GM11168 (cell line): ENCODE results near the gene KCTD6.

Experiments
- in situ Hi-C: fragments of 300-500 bp; cut with MboI; formaldehyde crosslinking; loops from one replicate; pipeline ENCODE4 v1.12.0; 2022; ENCODE audit warnings: low sequenced_read_pairs; ENCODE audit not compliant: unreplicated experiment

The KCTD6 gene

DNA sequence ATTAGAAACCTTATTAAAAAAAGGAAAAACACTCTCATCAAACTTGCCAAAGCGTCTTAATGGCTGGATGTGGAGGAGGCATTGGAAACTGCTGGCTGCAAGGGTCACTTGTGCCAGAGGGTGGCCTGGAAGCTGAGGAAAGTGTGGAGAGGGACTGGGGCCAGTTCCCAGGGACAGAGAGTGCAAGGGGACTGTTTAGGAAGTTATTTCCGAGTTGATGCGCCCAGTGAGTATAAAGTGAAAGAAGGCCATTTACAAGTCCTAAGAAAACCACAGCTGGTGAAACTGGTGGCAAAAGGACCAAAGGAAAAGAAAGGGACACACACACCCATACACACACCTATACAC is 7.2 kb upstream of the KCTD6 start:
- in situ Hi-C loops: no loop called here

- in situ Hi-C loops: no loop called here
These were observed 6.0 kb upstream of the KCTD6 start for GRCh38 chr3:58485801-58486435.

DNA sequence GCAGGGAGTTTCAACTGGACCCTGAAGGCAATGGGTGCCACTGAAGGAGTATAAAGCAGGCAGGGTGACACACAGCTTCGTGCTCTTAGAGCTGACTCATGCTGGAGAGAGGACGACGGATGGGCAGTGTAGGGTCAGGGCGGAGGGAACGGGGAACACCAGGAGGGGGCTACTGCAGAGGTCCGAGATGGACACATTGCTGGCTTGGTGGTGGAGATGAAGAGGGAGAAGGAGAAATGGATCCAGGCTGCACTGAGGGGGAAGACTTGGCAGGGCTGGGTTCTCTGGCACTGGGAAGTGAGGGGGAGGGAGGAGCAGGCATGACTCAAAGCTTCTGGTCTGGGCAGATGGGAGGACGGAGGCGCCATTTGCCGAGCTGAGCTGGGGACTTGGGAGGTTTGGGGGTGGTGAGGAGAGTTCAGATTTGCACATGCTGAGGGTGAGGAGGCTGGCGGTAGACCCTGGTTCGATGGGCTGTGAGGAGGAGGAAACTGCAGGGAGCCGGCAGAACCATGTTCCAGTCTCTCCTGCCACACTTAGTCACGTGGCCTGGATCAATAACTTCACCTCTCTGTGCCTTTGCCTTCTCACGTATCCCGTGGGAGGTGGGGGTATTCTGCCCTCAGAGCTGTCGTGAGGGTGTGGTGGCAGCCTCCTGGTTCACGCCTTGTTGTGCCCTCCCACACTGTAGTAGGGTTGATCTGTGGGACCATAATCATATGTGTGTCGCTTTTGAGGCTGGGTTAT is 4.6 kb upstream of the KCTD6 start:
- in situ Hi-C loops: no loop called here

DNA sequence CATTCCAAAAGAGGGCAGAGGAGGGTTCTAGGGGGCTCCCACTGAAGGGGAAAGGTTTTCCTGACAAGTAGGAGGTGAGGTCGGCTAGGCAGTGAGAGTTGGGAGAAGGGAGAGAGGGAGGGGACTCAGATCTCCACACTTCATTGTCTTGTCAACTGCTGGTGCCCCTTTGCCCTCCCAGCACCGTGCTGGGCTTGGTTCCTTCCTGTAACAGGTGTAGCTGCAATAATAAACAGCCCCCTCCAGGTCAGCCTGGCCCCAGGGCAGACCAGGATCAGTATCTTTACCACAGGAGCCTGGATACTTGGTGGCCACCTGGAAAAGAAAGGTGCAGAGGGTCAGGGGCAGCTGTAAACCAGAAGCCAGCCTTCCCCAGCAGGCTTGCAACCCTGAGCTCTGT is 2.9 kb upstream of the KCTD6 start:
- in situ Hi-C loops: no loop called here

DNA sequence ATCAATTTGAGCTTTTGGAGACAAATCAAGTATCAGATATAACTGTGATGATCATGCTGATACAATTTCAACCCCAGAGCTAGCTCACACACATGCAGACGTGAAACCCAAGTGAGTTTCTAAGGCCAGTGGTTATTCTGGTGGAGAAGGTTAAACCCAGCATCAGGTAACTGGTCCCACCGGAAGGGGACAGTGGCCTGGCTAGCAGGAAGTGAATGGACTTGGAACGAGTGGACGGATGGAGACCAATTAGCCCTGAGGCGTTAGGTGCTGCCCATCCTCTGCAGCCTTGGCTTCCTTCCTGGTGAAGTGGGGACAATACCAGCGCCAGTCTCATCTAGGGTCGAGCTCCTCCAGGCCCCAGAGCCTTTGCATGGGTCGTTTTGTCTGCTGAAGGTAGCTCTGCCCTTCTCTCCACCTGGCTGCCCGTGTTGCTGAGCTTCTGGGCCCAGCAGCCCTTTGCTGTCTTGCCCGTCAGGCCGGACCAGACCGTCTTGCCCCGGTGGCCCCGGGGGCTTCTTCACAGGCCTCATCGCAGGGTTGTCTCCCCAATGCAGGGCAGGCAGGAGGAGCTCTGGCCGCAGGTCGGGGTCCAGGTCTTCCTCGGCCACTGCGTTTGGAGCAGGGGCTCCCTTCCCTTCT is 915 bp upstream of the KCTD6 start:
- in situ Hi-C loops: no loop called here

- in situ Hi-C loops: no loop called here
These were observed 604 bp downstream of the KCTD6 start for GRCh38 chr3:58492494-58492905.

GRCh38 chr3:58494107-58494506 is 2.2 kb downstream of the KCTD6 start:
- in situ Hi-C loops: no loop called here

DNA sequence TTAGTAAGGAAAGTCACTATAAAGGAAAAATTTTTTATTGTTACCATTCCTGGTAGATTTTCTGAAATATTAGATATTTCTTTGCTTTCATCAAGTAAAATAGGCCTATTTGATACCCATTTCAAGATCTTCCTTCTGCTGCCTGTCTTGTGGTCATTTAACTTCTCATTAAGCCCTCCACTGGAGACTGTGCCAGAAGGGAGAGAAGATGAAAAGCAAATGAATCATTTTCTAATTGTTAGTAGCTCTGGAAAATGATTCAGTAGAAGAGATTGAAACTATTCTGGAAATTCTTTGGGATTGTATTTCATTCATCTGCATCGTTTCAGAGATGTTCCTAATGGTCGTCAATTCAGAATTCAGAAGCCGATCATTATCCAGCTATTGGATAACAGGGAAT is 3.2 kb downstream of the KCTD6 start:
- in situ Hi-C loops: no loop called here

DNA sequence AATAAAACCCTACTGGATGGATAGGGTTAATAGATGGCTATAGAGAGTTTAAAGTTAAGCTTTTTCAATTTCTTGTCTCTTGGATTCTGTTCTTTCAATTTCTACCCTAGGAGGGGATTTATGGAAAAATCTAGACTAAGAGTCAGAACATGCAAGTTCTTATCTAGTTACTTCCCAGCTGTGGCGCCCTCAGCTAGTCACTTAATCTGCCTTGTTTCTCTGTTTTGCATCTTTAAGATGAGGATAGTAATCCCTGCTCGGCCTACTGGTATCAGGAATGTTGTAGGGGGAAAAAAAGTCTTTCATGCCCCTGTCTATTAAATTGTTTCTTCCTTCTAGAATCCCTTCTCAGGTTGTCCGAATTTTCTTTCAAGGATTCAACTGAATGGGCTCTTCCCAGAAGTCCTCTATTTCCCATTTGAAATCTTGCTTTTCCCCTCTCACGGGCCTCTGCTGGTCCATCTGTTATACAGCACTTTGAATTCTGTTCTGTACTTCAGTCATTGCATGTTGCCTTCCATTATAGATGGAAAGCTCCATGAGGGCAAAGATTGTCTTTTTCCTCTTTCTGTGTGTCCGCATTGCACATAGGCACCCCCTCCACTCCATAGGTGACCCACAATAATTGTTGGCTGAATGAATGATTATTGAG is 4.4 kb downstream of the KCTD6 start:
- in situ Hi-C loops: no loop called here

DNA sequence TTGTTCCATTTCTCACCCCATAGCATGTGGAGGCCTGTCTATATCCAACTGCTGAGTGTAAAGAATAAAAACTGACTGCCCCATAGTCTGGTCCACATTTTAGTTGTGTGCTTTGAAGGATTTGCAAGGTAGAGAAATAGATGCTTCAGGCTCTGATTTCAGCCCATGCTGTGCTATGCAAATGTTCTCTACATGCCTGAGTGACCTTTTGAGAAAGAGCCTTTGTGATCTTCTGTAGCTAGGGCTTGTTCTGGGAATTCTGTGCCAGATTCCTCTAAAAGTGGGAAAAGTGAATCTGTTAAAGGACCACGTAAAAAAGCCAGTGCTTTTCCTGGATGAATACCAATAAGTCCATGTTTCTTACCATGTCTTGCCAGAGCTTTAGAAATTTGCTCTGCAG is 5.2 kb downstream of the KCTD6 start:
- in situ Hi-C loops: no loop called here

GRCh38 chr3:58502872-58503271 is 11.0 kb downstream of the KCTD6 start:
- in situ Hi-C loops: no loop called here

DNA sequence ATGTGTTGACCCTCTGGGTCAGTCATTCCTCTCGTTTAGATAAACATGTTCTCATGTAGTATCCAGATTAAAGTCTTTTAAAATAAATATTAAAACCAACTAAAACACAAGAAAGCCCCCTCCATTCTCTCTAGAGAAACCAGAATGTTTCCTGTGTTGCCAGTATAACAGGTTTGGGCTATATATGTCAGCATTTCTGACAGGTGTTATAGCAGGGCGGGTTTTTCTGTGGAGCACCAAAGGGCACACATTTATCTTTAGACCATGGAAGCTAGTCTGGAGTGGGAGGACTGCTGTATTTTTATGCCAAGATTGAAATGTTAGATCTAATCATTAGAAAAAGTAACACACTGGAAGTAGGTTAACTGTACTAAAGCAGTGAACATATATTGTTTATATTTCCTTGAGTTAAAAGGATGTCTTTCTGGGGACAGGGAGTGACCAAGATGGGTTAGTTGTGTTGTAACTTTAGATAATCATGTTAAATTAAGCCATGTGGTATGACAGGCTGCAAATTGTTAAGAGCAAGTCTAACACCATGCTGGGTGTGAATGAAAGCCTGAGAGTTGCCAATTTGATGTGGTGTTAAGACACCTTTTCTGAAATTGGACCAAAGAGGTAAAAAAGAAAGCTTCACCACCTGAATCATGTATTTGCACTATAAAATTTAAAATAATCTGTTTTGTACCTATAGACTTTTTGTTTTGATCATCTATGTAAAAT is 15.6 kb downstream of the KCTD6 start:
- in situ Hi-C loops: no loop called here

GRCh38 chr3:58508437-58508836 is 16.5 kb downstream of the KCTD6 start:
- in situ Hi-C loops: no loop called here

GRCh38 chr3:58514405-58514804 is 22.5 kb downstream of the KCTD6 start:
- in situ Hi-C loops: no loop called here

DNA sequence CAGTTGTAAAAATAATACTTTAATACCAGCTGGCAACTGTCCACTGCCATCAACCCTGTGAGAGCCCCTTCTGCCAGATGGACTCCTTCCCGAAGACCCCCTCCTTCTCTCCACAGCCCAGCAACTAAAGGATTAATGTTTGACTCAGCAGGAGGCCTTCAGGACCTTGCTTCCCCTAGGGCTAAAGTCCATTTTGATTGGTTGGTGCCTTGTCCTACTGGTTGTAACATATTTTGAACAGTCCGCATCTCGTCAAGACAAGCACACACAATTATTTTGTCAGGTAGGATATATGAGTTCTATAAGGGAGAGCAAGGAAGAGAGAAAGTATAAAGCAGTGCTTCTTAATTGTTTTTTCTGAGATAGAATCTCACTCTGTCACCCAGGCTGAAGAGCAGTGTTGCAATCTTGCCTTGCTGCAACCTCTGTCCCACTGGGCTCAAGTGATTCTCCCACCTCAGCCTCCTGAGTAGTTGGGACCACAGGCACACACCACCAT is 26.4 kb downstream of the KCTD6 start:
- in situ Hi-C loops: no loop called here

DNA sequence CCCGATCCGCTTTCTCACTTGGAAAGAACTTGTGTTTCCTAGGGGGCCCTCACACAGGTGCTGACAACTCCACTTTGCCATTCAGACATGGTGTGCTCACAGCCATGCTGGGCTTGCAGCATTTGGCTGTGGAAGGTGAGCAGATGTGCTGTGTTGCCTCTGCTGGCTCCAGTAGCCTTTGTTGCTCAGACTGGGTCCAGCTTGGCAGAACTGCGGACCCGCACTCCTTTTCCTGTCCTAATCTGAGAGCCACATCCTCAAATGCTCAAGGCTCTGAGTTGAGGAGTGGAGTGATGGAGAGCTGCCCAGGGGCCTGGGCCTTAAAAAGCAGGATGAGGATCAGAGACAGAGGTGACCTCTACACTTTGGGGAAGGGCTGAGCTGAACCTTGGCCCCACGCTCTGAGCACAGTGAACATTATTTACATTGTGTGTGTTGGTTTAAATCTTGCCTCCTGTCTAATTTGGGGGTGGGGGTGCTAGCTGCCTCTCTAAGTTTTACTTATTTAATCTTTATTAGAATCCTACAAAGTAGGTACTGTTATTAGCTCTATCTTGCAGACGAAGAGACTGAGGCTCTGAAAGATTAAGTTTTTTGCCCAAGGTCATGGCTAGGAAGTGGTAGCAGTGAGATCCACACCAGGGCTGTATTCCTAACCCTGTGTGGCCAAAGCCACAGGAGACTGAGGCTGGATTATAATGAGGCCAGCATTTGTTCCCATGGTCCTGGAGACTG is 27.9 kb downstream of the KCTD6 start:
- in situ Hi-C loops: no loop called here

GRCh38 chr3:58520403-58521335 is 28.8 kb downstream of the KCTD6 start:
- in situ Hi-C loops: no loop called here

DNA sequence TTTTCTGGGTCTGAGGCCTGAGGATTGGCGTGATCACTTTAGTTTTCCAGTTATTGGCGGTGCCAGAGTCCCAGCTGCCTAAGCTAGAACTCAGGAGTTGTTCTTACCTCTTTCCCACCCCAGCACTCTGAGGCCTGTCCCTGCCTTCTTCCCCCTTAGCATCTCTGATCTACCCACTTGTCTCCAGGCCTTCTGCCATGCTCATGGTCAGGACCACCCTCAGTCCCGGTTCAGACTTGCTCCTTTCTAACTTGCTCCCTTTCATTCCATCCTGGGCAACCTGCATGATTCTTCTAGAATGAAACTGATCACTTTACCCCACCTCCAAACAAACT is 29.4 kb downstream of the KCTD6 start:
- in situ Hi-C loops: no loop called here
